Choroid plexus epithelial cell (primary cell): ENCODE results near the gene DCK.
A peak's percentile ranks its signal among the peaks of the same experiment; 100 is the strongest.

Experiments used
- DNase-seq: peaks from one replicate; pipeline ENCODE4 v3.0.0-alpha.2; 2010; ENCODE audit warnings: low read depth
- H3K4me3 ChIP-seq: 2 replicates; pipeline ENCODE4 v1.5.1; 2011; ENCODE audit warnings: low read depth, mild to moderate bottlenecking, control low read depth, low read length, moderate library complexity
- CTCF ChIP-seq: conservative IDR thresholded peaks from 2 replicates; pipeline ENCODE4 v1.5.1; 2011; ENCODE audit warnings: low read depth, mild to moderate bottlenecking, control low read depth, inconsistent platforms, low read length, moderate library complexity

DCK gene

GRCh38 chr4:70984589-70984988 lies 8.9 kb upstream of the DCK start:
- H3K4me3 ChIP-seq: no peak overlapping the region
- no peak for DNase-seq
- no peak for TF ChIP-seq CTCF

GRCh38 chr4:70991596-70991995 lies 1.9 kb upstream of the DCK start:
- no peak overlapping the region for H3K4me3 ChIP-seq

GRCh38 chr4:70992391-70992881 lies 1.0 kb upstream of the DCK start:
- DNase-seq: no peak
- peak overlapping the region; percentile 83 for H3K4me3 ChIP-seq
- TF ChIP-seq CTCF: no peak

More at GRCh38 chr4:70991596-70991995, 1.9 kb upstream of the DCK start:
- TF ChIP-seq CTCF: no peak
- no peak for DNase-seq

- TF ChIP-seq CTCF: no peak
Observed at GRCh38 chr4:70994069-70994366, 569 bp downstream of the DCK start.

GRCh38 chr4:70994387-70995099 lies 1.1 kb downstream of the DCK start:
- no peak for TF ChIP-seq CTCF
- H3K4me3 ChIP-seq: peak overlapping the region; percentile 83
- DNase-seq: no peak

More at GRCh38 chr4:70994069-70994366, 569 bp downstream of the DCK start:
- no peak for DNase-seq
- peak overlapping the region; percentile 83 for H3K4me3 ChIP-seq

- no peak for TF ChIP-seq CTCF
- no peak for DNase-seq
- H3K4me3 ChIP-seq: no peak overlapping the region
Observed at GRCh38 chr4:70996018-70996360, 2.5 kb downstream of the DCK start.

GRCh38 chr4:70997036-70997435 lies 3.6 kb downstream of the DCK start:
- no peak overlapping the region for H3K4me3 ChIP-seq
- no peak for TF ChIP-seq CTCF
- DNase-seq: no peak
